Peyer's patch (tissue), 4 donors: ENCODE data around the gene CCDC93. TPM values are rescaled to one million over a fixed set of nuclear protein-coding genes. Genes with fewer than 3 reads are reported as not detected.

ENCODE experiments used
- DNase-seq, 3 donors: peaks; one replicate each; pipeline ENCODE4 v3.0.0-alpha.2; 2017 to 2019
- H3K27ac ChIP-seq, 4 donors: fragments of 200-600 bp; sonication (generic); one replicate each; pipeline ENCODE4 v1.5.1; 2016 to 2019
- H3K27me3 ChIP-seq, 2 donors: fragments of 200-600 bp; sonication (generic); one replicate each; pipeline ENCODE4 v1.5.1; 2019
- H3K36me3 ChIP-seq, 3 donors: fragments of 200-600 bp; sonication (generic); one replicate each; pipeline ENCODE4 v1.5.1; 2016 to 2019
- H3K4me1 ChIP-seq, 4 donors: fragments of 200-600 bp; sonication (generic); one replicate each; pipeline ENCODE4 v1.5.1; 2016 to 2019
- H3K4me3 ChIP-seq, 4 donors: fragments of 200-600 bp; sonication (generic); 1 replicate in 3 of 4; 2 replicates in 1 of 4; pipeline ENCODE4 v1.5.1; 2016 to 2019; ENCODE audit warnings: mild to moderate bottlenecking in 1 of 4
- H3K9me3 ChIP-seq, 4 donors: fragments of 200-600 bp; sonication (generic); one replicate each; pipeline ENCODE4 v1.5.1; 2016 to 2019; ENCODE audit warnings: mild to moderate bottlenecking in 1 of 4
- CTCF ChIP-seq, 6 experiments: fragments of 450-650 bp in 4 of 6; fragments of 200-600 bp in 2 of 6; sonication (generic) in 1 of 6; IDR thresholded peaks; one replicate each; pipeline ENCODE4 v1.5.1; 2017 to 2019; ENCODE audit warnings: antibody characterized with exemption in 6 of 6, mild to moderate bottlenecking in 3 of 6, moderate library complexity in 1 of 6
- POLR2A ChIP-seq, 2 donors: fragments of 450-650 bp; IDR thresholded peaks; one replicate each; pipeline ENCODE4 v1.5.1; 2017; ENCODE audit warnings: antibody characterized with exemption in 2 of 2, mild to moderate bottlenecking in 2 of 2, moderate library complexity in 2 of 2
- total RNA-seq, 4 donors: library from RNA; depleted of rRNA; stranded (reverse); fragments of >200 nt; gene quantifications; one replicate each; pipeline ENCODE4 v1.1.0, GENCODE V29; 2016

CCDC93 gene
- total RNA-seq, 4 donors from 2014 or later = 47.0 to 59.3 (median 55.0) TPM

- Histone ChIP-seq H3K9me3 (no peaks in the 10 kb centered on the region), H3K27me3 (no peaks in the 10 kb centered on the region), H3K36me3 (peaks cover 0 to 99% (median 4%) of the 10 kb centered on the region in 3 donors), H3K4me1 (no peaks in the 10 kb centered on the region), H3K27ac (no peak overlapping the region), H3K4me3 (no peak overlapping the region)
- no peak for TF ChIP-seq POLR2A (IDR thresholded peaks at IDR 0.05)
- no peak for TF ChIP-seq CTCF (IDR thresholded peaks at IDR 0.05)
- DNase-seq = no peak
These were observed 64.1 kb downstream of the CCDC93 start for GRCh38 chr2:117949806-117950205.

GRCh38 chr2:117948615-117949014, 65.3 kb downstream of the CCDC93 start:
- DNase-seq = no peak
- H3K9me3 ChIP-seq = no peaks in the 10 kb centered on the region
- H3K4me3 ChIP-seq = no peak overlapping the region
- H3K36me3 ChIP-seq = peaks cover 0 to 99% (median 4%) of the 10 kb centered on the region in 3 donors
- H3K27me3 ChIP-seq = no peaks in the 10 kb centered on the region
- no peaks in the 10 kb centered on the region for H3K4me1 ChIP-seq
- H3K27ac ChIP-seq = no peak overlapping the region
- TF ChIP-seq CTCF (IDR thresholded peaks at IDR 0.05) = no peak
- no peak for TF ChIP-seq POLR2A (IDR thresholded peaks at IDR 0.05)

DNA sequence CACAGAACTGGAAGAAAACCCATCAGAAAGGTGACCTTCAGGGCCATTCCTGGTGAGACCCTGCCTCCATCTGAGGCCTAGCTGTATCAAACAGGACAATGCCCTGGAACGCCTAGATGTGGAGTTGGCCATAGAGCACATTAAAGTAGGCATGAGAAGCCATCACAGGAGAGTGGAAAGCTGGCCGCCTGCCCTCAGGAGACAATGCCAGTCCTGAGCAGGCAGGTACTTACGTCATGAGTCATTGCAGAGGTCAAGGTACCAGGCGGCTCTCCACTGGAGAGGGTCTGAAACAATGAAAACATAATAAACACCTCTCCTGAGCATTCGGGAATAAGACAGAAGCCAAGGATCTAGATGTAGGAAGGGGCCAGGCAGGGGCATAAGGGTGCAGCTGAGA, 68.6 kb downstream of the CCDC93 start:
- H3K27ac ChIP-seq = no peak overlapping the region
- TF ChIP-seq CTCF (IDR thresholded peaks at IDR 0.05) (no peak), POLR2A (IDR thresholded peaks at IDR 0.05) (no peak)
- H3K27me3 ChIP-seq = no peaks in the 10 kb centered on the region
- no peak for DNase-seq
- H3K4me3 ChIP-seq = no peak overlapping the region
- peaks cover 0 to 99% (median 0%) of the 10 kb centered on the region in 3 donors for H3K36me3 ChIP-seq
- no peaks in the 10 kb centered on the region for H3K9me3 ChIP-seq
- H3K4me1 ChIP-seq = no peaks in the 10 kb centered on the region

- no peak for TF ChIP-seq CTCF (IDR thresholded peaks at IDR 0.05)
- no peak for TF ChIP-seq POLR2A (IDR thresholded peaks at IDR 0.05)
- Histone ChIP-seq H3K27ac (no peak overlapping the region), H3K9me3 (no peaks in the 10 kb centered on the region), H3K4me1 (no peaks in the 10 kb centered on the region), H3K27me3 (no peaks in the 10 kb centered on the region), H3K36me3 (peaks cover 0 to 99% (median 0%) of the 10 kb centered on the region in 3 donors), H3K4me3 (no peak overlapping the region)
- no peak for DNase-seq
These were observed 69.1 kb downstream of the CCDC93 start for GRCh38 chr2:117944816-117945215.

DNA sequence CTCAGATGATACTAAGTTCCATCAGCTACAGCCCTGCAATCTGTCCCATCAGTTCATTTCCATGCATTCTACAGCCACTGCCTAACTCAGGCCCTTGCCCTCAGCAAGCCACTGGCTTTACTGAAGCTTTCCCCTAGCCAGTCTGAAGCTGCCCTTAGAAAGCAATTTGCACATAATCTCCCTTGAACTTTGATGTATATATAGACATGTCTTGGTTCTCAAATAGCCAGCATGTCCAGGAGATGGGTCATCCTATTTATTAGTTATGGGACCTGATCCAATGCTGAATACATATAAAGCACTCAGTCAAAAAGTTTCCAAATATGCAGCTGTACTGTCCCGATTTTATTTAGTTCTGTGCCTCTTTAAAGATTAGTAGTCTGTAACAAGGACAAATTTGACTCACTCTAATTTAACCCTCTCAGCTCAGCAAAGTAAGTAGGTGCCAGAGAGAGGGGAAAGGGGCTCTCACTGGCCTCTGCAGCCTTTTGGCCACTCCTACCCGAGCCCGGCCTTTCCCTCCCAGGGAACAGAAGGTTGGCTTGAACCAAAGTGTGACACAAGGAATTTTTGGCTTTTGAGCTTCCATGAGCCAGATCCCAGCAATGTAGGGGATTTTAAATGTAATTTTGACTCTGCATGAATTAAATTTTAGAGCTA, 70.7 kb downstream of the CCDC93 start:
- TF ChIP-seq CTCF (IDR thresholded peaks at IDR 0.05) (no peak), POLR2A (IDR thresholded peaks at IDR 0.05) (no peak)
- Histone ChIP-seq H3K27ac (no peak overlapping the region), H3K27me3 (no peaks in the 10 kb centered on the region), H3K4me3 (no peak overlapping the region), H3K9me3 (no peaks in the 10 kb centered on the region), H3K36me3 (peaks cover 0 to 100% (median 0%) of the 10 kb centered on the region in 3 donors), H3K4me1 (no peaks in the 10 kb centered on the region)
- no peak for DNase-seq
